Measurements from ENCODE around the gene CDKN2B. TPM values are rescaled to one million over a fixed set of nuclear protein-coding genes. Genes with fewer than 3 reads are reported as not detected.

The CDKN2B gene
- total RNA-seq, 2 experiments from 2014 or later: 2.0 to 3.7 TPM

DNA sequence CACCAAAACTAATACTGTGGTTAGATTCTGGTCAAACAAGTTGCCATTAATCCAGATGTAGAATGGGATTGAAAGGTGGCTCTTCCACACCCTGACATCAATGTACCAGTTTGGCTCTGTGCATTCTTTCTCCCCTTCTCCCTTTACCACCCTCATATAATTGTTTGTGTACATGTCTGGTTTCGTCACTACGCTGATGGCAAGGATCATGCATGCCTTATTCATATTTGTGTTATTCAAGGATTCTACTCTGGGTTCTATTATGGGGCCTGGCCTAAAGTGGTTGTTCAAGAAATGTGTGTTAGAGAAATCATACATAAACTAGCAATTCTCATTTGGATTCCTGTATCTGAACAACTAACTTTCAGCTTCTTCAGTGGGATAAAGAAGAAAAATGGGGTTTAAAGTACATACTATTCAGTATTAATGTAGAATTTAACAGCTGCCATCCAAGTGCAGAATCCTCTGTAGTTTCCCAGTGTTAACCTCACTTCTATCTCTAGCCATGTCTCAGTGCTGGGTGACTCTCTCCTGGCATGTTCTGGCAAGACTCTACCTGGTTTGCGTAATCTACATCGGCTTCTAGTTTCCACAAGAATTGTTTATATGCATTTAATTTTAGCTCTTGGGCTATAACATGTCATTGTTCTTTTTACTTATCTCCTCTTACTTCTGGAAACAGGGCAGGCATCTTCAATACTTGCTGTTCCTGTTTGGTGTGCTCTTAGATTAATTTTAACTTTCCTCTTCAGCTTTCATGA, 27.9 kb upstream of the CDKN2B start:
- no peaks in the 10 kb centered on the region for H3K4me1 ChIP-seq (ENCODE audit: insufficient read depth, low read length, poor library complexity, severe bottlenecking)
- no peak overlapping the region for H2AFZ ChIP-seq (ENCODE audit: low read length)
- DNase-seq (ENCODE audit: low spot score): no peak
- POLR2A ChIA-PET: interaction anchor here (0.6 to 2.7 kb wide), 9 partner anchors 10 to 228 kb away, joined by 3 to 17 read pairs (median 3); partner anchors contain the start of gene CDKN2B
- no TSS peak for BruUV-seq (replicated peaks)
- no peaks in the 10 kb centered on the region for H3K79me2 ChIP-seq (ENCODE audit: insufficient read depth, low read depth, low read length)
- CTCF ChIA-PET (ENCODE audit: unreplicated experiment): interaction anchor here (0.8 to 1.3 kb wide), 2 partner anchors 29 to 224 kb away, joined by 3 to 5 read pairs; no protein-coding TSS in a partner anchor
- H3K9me2 ChIP-seq (ENCODE audit: insufficient read depth, low read length): no peaks in the 10 kb centered on the region
- intact Hi-C loops (cut with micrococcal nuclease; ENCODE audit: unreplicated experiment): loop anchor here (5.0 to 10.0 kb wide), 2 partner anchors 200 to 322 kb away; no protein-coding TSS in a partner anchor
- no peak overlapping the region for H3K27ac ChIP-seq (ENCODE audit: low read depth, low read length, poor library complexity, severe bottlenecking)
- H3K9me3 ChIP-seq (ENCODE audit: low read length): no peaks in the 10 kb centered on the region
- H4K20me1 ChIP-seq (ENCODE audit: insufficient read depth, low read length): no peaks in the 10 kb centered on the region
- no peak overlapping the region for H3K4me3 ChIP-seq (ENCODE audit: low read depth, low read length, poor library complexity, severe bottlenecking)
- H3K36me3 ChIP-seq (ENCODE audit: insufficient read depth, low read length): peaks cover 15% of the 10 kb centered on the region; the same call in 1 of the 2 replicates
- TF ChIP-seq, protein P1, sequence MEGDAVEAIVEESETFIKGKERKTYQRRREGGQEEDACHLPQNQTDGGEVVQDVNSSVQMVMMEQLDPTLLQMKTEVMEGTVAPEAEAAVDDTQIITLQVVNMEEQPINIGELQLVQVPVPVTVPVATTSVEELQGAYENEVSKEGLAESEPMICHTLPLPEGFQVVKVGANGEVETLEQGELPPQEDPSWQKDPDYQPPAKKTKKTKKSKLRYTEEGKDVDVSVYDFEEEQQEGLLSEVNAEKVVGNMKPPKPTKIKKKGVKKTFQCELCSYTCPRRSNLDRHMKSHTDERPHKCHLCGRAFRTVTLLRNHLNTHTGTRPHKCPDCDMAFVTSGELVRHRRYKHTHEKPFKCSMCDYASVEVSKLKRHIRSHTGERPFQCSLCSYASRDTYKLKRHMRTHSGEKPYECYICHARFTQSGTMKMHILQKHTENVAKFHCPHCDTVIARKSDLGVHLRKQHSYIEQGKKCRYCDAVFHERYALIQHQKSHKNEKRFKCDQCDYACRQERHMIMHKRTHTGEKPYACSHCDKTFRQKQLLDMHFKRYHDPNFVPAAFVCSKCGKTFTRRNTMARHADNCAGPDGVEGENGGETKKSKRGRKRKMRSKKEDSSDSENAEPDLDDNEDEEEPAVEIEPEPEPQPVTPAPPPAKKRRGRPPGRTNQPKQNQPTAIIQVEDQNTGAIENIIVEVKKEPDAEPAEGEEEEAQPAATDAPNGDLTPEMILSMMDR (conservative IDR thresholded peaks at IDR 0.05; ENCODE audit: low read length): no peak
- TF ChIP-seq EZH2phosphoT487 (IDR thresholded peaks at IDR 0.05; ENCODE audit: borderline replicate concordance, low read depth, low read length): no peak
- H3K4me2 ChIP-seq (ENCODE audit: low read length): no peak overlapping the region

GRCh38 chr9:22035591-22036011, 26.5 kb upstream of the CDKN2B start:
- H3K4me1 ChIP-seq (ENCODE audit: insufficient read depth, low read length, poor library complexity, severe bottlenecking): no peaks in the 10 kb centered on the region
- no peak overlapping the region for H2AFZ ChIP-seq (ENCODE audit: low read length)
- no peak for DNase-seq (ENCODE audit: low spot score)
- intact Hi-C loops (cut with micrococcal nuclease; ENCODE audit: unreplicated experiment): loop anchor here (5.0 to 10.0 kb wide), 2 partner anchors 202 to 321 kb away; no protein-coding TSS in a partner anchor
- H3K4me2 ChIP-seq (ENCODE audit: low read length): no peak overlapping the region
- CTCF ChIA-PET (ENCODE audit: unreplicated experiment): interaction anchor here (1.7 kb wide), 1 partner anchor 222 kb away, joined by 5 read pairs; no protein-coding TSS in a partner anchor
- no peak overlapping the region for H3K27ac ChIP-seq (ENCODE audit: low read depth, low read length, poor library complexity, severe bottlenecking)
- no peak overlapping the region for H3K4me3 ChIP-seq (ENCODE audit: low read depth, low read length, poor library complexity, severe bottlenecking)
- POLR2A ChIA-PET: interaction anchor here (0.7 to 1.2 kb wide), 3 partner anchors 22 to 241 kb away, joined by 3 read pairs; no protein-coding TSS in a partner anchor
- H4K20me1 ChIP-seq (ENCODE audit: insufficient read depth, low read length): no peaks in the 10 kb centered on the region
- no TSS peak for BruUV-seq (replicated peaks)
- TF ChIP-seq EZH2phosphoT487 (IDR thresholded peaks at IDR 0.05; ENCODE audit: borderline replicate concordance, low read depth, low read length): no peak
- TF ChIP-seq, protein P1 (conservative IDR thresholded peaks at IDR 0.05; ENCODE audit: low read length): no peak
- H3K36me3 ChIP-seq (ENCODE audit: insufficient read depth, low read length): peaks cover 15% of the 10 kb centered on the region; the same call in 1 of the 2 replicates
- no peaks in the 10 kb centered on the region for H3K79me2 ChIP-seq (ENCODE audit: insufficient read depth, low read depth, low read length)
- H3K9me3 ChIP-seq (ENCODE audit: low read length): no peaks in the 10 kb centered on the region
- no peaks in the 10 kb centered on the region for H3K9me2 ChIP-seq (ENCODE audit: insufficient read depth, low read length)
